AG09309 (cell line): ENCODE data around the gene MZB1.

Experiments used
- DNase-seq: peaks from one replicate; pipeline ENCODE4 v3.0.0-alpha.2; 2010; ENCODE audit warnings: low read depth
- H3K4me3 ChIP-seq: 2 replicates; pipeline ENCODE4 v1.5.1; 2011; ENCODE audit warnings: mild to moderate bottlenecking, low read depth, low read length, moderate library complexity; ENCODE audit not compliant: control insufficient read depth
- CTCF ChIP-seq: IDR thresholded peaks from 2 replicates; pipeline ENCODE4 v1.5.1; 2011; ENCODE audit warnings: mild to moderate bottlenecking, low read depth, low read length, inconsistent platforms; ENCODE audit not compliant: insufficient read depth, control insufficient read depth; ENCODE audit errors: missing control alignments

The MZB1 gene

GRCh38 chr5:139403787-139404483, 14.2 kb upstream of the MZB1 start, which contains the start of gene SPATA24:
Gene SPATA24, minus strand, starts transcription at chr5:139404089. Its CDS starts 29 bp downstream, at chr5:139404060.
- peak; percentile 88 for DNase-seq
- TF ChIP-seq CTCF: no peak
- H3K4me3 ChIP-seq: peak within 1 kb of the TSS; percentile 48

GRCh38 chr5:139403418-139403786, 13.7 kb upstream of the MZB1 start:
- peak overlapping the region; percentile 48 for H3K4me3 ChIP-seq
- TF ChIP-seq CTCF: no peak
- DNase-seq: no peak

GRCh38 chr5:139402561-139403158, 12.9 kb upstream of the MZB1 start:
- no peak for DNase-seq
- TF ChIP-seq CTCF: peak; percentile 47
- H3K4me3 ChIP-seq: no peak overlapping the region

GRCh38 chr5:139401546-139401945, 11.8 kb upstream of the MZB1 start:
- TF ChIP-seq CTCF: no peak
- DNase-seq: no peak
- H3K4me3 ChIP-seq: no peak overlapping the region

GRCh38 chr5:139399501-139400121, 9.9 kb upstream of the MZB1 start:
- no peak overlapping the region for H3K4me3 ChIP-seq
- DNase-seq: no peak
- TF ChIP-seq CTCF: no peak

GRCh38 chr5:139397921-139398320, 8.2 kb upstream of the MZB1 start:
- H3K4me3 ChIP-seq: no peak overlapping the region
- DNase-seq: no peak
- TF ChIP-seq CTCF: no peak

- no peak for TF ChIP-seq CTCF
- DNase-seq: no peak
- no peak overlapping the region for H3K4me3 ChIP-seq
Measured at GRCh38 chr5:139396691-139397090, 7.0 kb upstream of the MZB1 start.
